GM19397 (cell line): ENCODE data around the gene FOXL3.
"Not testable (repeated sequence)": the region's sequence is repeated elsewhere in the genome, so short reads cannot be mapped to it uniquely, and the experiment has no call there.

Experiments
- ATAC-seq: cut with Tn5 transposase; IDR thresholded peaks from one replicate; pipeline ENCODE4 v1.9.1; 2021; ENCODE audit warnings: mild to moderate bottlenecking, moderate library complexity; ENCODE audit not compliant: unreplicated experiment

Gene FOXL3

DNA sequence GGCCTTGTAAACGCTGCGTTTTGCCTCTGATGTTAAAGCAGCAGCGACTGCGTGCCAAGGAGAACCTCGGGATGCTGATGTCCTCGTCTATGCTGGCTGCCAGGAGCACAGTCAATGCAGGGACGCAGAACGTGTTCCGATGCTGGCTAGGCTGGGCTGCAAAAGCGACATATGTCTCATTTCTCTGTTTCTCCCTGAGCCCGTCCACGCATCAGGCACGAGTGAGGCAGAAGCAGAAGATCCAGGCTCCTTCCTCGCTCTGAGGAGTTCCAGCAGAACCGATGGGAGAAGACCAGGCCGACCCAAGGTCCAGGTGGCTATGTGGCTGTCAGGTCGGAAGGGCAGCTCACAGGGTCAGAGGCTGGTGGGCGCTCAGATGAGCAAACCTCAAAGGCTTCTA, 3.7 kb upstream of the FOXL3 start:
- ATAC-seq, result no peak

GRCh38 chr7:288671-289101, 1.3 kb upstream of the FOXL3 start:
- no peak for ATAC-seq

- no peak for ATAC-seq
These were observed 688 bp upstream of the FOXL3 start for GRCh38 chr7:289209-289755.

DNA sequence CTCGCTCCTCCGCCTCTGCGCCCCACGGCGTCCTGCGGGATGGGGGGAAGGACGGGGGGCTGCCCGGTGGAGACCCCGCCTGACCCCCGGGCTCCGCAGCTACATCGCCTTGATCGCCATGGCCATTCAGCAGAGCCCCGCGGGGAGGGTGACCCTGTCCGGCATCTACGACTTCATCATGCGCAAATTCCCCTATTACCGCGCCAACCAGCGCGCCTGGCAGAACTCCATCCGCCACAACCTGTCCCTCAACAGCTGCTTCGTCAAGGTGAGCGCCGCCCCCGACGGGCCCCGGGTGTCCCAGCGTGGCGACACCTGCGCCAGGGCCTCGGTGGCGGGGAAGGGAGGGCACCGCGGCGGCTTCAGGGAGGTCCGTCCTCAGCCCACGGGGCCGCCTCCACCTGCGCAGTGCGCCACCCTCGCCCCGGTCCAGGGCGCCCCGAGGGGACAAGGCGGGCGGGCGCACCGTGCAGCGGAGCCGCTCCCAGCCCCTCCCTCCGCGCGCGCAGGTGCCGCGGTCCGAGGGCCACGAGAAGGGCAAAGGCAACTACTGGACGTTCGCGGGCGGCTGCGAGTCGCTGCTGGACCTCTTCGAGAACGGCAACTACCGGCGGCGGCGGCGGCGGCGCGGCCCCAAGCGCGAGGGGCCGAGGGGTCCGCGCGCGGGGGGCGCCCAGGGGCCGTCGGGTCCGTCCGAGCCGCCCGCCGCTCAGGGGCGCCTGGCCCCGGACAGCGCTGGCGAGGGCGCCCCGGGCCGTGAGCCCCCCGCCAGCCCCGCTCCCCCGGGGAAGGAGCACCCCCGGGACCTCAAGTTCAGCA, 793 bp downstream of the FOXL3 start:
- no peak for ATAC-seq

DNA sequence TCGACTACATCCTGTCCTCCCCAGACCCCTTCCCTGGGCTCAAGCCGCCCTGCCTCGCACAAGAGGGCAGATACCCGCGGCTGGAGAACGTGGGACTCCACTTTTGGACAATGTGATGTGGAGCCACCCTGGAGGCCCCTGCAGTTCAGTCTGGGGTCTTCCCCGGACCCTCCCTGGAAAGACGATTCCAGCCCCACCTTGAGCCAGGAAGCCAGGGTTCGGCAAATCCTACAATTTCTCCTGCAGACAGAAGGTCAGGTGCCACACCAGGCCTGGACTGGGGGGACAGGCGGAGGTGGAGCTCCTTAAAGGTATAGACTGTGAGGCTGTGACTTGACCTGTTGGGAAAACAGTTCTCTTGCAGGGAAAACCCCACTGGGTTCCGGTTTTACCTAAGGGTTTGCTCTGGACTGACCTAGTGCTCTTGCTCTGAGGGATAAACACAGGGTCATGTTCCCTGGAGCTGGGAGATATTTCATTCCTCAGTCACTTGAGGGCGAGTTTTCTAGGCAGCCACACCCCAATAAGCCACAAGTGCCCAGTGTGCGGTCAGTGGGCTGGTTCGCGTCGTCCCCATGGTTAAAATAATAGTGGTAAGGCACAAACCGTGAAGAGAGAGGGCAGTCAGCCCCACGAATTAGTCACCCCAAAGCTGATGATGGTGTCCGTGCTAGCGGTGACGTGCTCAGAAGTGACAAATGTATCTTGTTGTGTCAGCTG, 1.6 kb downstream of the FOXL3 start:
- no peak for ATAC-seq

GRCh38 chr7:292226-292625, 2.3 kb downstream of the FOXL3 start:
- ATAC-seq, result no peak

DNA sequence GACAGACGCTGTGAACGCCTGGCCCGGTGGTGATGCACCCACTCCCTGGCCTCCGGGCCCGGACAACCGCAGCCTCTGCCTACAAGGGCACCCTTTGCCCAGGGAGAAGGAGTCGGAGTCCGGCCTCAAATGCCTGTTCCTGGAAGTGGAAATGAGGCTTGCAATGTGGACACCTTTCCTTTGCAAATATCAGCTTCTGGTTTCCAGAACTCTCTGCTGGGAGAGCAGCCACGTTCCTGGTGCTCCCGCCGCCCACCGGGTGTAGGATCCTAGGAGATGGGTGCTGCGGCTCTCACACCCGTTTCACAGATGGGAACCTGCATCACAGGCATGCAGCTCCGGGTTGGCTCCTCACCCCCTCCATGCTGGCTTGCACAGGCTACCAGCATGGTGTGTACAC, 2.9 kb downstream of the FOXL3 start:
- ATAC-seq, result no peak

GRCh38 chr7:293681-294439, 3.9 kb downstream of the FOXL3 start:
- no peak for ATAC-seq

GRCh38 chr7:294440-295154, 4.6 kb downstream of the FOXL3 start:
- ATAC-seq, result no peak

DNA sequence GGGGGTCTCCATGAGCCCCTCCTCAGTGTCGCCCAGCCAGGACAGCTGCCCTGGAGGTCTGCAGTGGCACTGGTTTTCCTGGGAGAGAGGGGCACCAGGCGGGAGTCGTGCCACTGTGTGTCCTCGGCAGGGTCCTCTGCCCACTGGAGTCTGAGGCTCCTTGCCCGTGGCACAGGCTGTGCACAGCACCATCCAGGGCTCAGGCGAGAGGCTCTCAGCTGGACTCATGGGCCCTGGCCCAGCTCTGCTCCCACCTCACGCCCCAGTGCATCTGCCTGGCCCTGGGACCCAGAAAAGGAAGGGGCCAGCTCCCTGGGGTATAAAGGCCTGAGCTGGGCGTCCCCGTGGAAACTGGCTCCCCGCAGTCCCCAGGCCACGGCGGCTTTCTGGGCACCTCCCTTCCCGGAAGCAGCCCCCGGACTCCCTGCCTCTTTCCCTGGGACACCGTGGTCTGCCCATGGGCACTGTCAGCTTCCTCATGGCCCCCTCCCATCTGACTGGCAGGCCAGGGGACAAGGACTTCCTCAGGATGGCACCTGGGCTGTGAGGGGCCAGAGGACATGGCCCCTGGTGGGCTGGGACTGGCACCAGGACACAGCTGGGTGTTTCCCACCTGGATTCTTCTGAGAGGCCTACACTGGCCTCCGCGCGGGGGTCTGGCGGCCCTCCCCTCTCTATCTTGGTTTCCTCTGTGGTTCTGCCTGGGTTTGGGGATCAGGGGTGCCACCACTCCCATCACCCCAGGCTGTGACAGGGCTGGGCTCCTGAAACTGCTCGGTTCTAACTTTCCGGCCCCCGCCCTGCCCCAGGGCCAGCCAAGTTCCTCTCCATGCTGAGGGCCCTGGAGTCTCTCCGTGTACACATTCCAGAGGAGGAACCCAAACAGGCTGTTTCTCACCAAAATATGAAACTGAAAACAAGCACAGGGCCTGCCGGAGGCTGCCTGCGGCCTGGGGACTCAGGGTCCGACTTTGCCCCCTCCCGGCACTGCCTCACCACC, 5.5 kb downstream of the FOXL3 start:
- ATAC-seq, result no peak

DNA sequence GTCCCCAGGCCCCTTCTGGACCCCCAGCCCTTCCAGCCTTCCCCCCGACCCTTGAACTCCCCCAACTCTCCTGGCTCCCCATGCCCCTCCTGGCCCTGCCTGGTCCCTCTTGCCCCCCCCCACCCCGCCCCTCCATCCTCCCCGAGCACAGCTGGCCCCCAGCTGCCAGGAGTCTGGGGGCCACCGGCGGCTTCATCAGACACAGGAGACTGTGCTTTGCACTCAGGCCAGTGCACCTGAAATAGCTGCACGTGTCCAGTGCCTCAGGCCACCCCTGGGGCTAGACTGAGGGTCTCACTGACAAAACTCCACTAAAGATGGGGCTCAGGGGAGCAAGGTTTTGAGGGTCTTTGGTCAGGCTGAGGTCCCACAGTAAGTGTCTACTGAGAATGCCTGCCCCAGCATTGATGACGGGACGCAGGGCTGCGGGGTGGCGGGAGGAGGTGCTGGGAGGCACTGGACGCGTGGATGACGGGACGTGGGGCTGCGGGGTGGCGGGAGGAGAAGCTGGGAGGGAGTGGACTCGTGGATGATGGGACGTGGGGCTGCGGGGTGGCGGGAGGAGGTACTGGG, 6.5 kb downstream of the FOXL3 start:
- ATAC-seq, result no peak

DNA sequence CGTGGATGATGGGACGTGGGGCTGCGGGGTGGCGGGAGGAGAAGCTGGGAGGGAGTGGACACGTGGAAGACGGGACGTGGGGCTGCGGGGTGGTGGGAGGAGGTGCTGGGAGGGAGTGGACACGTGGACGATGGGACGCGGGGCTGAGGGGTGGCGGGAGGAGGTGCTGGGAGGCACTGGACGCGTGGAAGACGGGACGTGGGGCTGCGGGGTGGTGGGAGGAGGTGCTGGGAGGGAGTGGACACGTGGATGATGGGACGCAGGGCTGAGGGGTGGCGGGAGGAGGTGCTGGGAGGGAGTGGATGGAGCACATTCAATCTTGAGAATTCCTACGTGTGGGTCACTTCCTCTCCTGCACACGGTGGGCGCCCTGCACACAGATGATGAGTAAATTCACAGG, 7.2 kb downstream of the FOXL3 start:
- ATAC-seq, result not testable (repeated sequence)

DNA sequence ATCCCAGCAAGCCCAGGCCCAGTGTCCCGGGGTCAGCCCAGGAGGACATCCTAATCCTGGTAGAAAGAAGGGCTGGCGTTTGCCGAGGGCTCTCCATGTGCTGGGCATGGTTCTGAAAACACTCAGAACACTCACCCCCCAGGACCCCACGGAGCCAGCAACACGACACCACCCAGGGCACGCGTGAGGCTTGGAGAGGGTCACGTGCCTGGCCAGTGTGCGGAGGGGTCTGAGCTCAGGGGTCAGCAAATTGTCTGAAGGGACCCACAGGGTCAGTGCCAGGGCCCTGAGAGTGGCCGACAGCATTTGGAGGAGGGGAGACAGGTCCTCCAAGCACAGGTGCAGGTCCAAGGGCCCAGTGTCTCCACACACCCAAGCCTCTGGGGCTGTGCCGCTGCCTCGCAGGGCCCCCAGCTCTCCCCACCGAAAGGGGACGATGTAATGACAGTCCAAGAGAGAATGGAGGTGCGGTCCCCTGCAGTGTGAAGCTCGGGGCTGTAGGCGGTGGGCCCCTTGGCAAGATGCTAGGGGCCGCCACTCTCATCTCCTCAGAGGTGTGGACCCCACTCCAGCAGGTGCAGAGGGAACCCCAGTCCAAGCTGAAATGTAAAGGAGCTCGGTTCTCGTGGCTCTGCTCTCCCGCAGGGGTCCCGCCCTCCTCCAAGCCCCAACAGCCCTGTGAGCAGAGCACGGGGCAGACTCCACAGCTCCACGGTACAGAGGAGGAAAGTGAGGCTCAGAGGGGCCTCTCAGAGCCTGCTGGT, 7.8 kb downstream of the FOXL3 start:
- ATAC-seq, result no peak

- ATAC-seq, result no peak
These were observed 8.4 kb downstream of the FOXL3 start for GRCh38 chr7:298375-298702.

GRCh38 chr7:298743-299142, 8.8 kb downstream of the FOXL3 start:
- ATAC-seq, result no peak

GRCh38 chr7:299169-299568, 9.2 kb downstream of the FOXL3 start:
- no peak for ATAC-seq

DNA sequence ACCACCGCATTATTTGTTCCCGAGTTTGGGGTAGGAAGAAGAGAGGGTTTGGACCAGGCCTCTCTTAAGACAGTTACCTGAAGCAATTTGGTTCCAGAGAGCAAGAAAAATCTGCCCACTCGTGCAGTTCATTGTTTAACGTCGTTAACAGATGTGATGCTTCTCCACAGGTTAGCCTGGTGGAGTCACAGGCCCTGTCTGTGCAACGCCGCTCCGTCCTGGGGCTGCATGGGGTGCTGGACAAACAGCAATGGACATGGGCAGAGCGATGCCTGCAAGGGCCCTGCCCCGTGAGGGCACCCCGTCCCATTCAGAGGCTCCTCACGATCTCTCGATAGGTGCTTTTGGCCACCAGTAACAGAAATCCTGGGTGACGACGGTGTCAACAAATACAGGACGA, 9.7 kb downstream of the FOXL3 start:
- ATAC-seq, result no peak

DNA sequence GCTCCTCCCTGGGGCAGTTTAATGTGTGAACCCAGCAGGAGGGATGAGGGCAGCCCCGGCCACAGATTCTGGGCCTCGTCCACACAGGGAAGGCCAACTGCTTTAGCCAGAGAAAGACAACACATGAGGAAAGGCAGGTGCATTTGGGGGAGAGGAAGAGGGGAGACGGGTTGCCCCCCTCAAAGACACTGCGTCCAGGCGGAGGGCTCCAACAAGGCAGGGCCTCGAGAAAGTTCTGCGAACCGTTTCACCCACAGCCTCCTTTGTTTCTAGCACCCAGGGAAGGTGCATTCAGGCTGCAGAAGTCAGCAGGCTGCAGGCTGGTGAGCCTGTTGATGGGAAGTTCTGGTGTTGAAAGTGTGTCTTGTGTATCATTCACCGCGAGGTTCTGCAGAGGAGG, 10.1 kb downstream of the FOXL3 start:
- ATAC-seq, result no peak
